Left ventricle myocardium inferior (tissue), 1 donor: ENCODE data around the gene IL12B. TPM values are rescaled to one million over a fixed set of nuclear protein-coding genes. Genes with fewer than 3 reads are reported as not detected.

Experiments used
- DNase-seq: peaks from one replicate; pipeline ENCODE4 v3.0.0-alpha.2; 2020
- H3K27ac ChIP-seq: fragments of 200-600 bp; replicated peaks from 2 replicates; pipeline ENCODE4 v1.8.0; 2021
- H3K27me3 ChIP-seq: fragments of 200-600 bp; 2 replicates; pipeline ENCODE4 v1.8.0; 2021; ENCODE audit warnings: low read depth
- H3K36me3 ChIP-seq: fragments of 200-600 bp; 2 replicates; pipeline ENCODE4 v1.8.0; 2021
- H3K4me1 ChIP-seq: fragments of 200-600 bp; 2 replicates; pipeline ENCODE4 v1.8.0; 2021
- H3K4me3 ChIP-seq: fragments of 200-600 bp; 2 replicates; pipeline ENCODE4 v1.8.0; 2021; ENCODE audit warnings: mild to moderate bottlenecking, moderate library complexity
- H3K9me3 ChIP-seq: fragments of 200-600 bp; replicated peaks from 2 replicates; pipeline ENCODE4 v1.8.0; 2021
- intact Hi-C: fragments of 100-400 bp; cut with micrococcal nuclease; formaldehyde crosslinking; loops from one replicate; pipeline ENCODE4 v1.11.0; 2022
- total RNA-seq: library from RNA; stranded (reverse); fragmentation: NEBNext Ultra II Directional; extraction: Animal tissue kit (Norgen Biotek cat#: 25700); gene quantifications from one replicate; pipeline ENCODE4 v1.2.1, GENCODE V29; 2021
- TF ChIP-seq, protein P1 (sequence below): fragments of 200-600 bp; IDR thresholded peaks from 2 replicates; pipeline ENCODE4 v1.8.0; 2021; ENCODE audit warnings: antibody characterized with exemption, mild to moderate bottlenecking, borderline replicate concordance
- donor health status: DM: no; HTN: yes; CAD: no; lungs with severe emphysema.

IL12B gene
- total RNA-seq, 1 donor from 2014 or later = not detected

- Histone ChIP-seq H3K27me3 (no peaks in the 10 kb centered on the region), H3K9me3 (peaks cover 16% of the 10 kb centered on the region), H3K36me3 (no peaks in the 10 kb centered on the region), H3K4me1 (peaks cover 10% of the 10 kb centered on the region), H3K4me3 (no peak overlapping the region), H3K27ac (no peak overlapping the region)
- TF ChIP-seq, protein P1, sequence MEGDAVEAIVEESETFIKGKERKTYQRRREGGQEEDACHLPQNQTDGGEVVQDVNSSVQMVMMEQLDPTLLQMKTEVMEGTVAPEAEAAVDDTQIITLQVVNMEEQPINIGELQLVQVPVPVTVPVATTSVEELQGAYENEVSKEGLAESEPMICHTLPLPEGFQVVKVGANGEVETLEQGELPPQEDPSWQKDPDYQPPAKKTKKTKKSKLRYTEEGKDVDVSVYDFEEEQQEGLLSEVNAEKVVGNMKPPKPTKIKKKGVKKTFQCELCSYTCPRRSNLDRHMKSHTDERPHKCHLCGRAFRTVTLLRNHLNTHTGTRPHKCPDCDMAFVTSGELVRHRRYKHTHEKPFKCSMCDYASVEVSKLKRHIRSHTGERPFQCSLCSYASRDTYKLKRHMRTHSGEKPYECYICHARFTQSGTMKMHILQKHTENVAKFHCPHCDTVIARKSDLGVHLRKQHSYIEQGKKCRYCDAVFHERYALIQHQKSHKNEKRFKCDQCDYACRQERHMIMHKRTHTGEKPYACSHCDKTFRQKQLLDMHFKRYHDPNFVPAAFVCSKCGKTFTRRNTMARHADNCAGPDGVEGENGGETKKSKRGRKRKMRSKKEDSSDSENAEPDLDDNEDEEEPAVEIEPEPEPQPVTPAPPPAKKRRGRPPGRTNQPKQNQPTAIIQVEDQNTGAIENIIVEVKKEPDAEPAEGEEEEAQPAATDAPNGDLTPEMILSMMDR = no peak
- no peak for DNase-seq
- intact Hi-C loops = no loop called here
These were observed 12.6 kb upstream of the IL12B start for GRCh38 chr5:159342840-159343239.

DNA sequence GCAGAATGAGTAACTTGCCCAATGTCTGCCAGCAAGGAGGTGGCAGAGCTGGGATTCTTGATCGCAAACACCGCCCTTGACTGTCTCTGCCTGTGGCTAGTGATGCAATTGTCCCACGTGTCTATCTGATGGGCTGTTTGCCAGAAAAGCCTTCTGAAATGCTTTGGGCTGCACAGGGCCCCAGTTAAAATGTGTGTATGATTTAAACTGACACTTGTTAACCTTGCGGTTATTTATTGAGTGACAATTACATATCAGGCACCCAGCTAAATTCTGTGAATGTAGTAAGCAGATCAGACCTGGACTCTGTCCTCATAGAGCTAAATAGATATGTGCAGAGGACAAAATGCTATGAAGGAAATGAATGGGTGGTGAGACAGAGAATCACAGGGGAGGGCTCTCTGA, 11.6 kb upstream of the IL12B start:
- H3K27me3 ChIP-seq = no peaks in the 10 kb centered on the region
- H3K4me1 ChIP-seq = peaks cover 10% of the 10 kb centered on the region
- intact Hi-C loops = no loop called here
- no peaks in the 10 kb centered on the region for H3K36me3 ChIP-seq
- TF ChIP-seq, protein P1 = no peak
- peak overlapping the region; percentile 44 for H3K27ac ChIP-seq
- peaks cover 16% of the 10 kb centered on the region for H3K9me3 ChIP-seq
- no peak overlapping the region for H3K4me3 ChIP-seq
- peak; percentile 38 for DNase-seq

GRCh38 chr5:159341145-159341544, 10.9 kb upstream of the IL12B start:
- TF ChIP-seq, protein P1 = no peak
- no peak overlapping the region for H3K27ac ChIP-seq

DNA sequence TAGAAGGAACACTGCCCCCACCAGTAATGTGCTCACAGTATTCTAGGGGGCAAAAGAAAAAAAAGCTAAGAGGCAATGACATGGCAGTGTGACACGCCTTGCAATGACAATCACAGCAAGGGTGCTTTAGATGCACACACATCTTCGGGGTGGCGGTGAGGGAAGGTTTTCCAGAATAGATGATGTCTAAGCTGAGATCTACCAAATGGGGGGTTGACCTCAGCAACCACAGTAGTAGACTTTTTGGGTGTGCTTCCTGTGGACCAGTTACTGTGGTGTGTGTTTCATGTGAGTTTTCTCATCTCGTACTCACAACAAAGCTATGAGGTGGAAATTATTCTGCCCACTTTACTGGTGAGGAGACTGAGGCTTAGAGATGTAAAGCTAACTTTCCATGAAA, 10.2 kb upstream of the IL12B start:
- Histone ChIP-seq H3K9me3 (peaks cover 16% of the 10 kb centered on the region), H3K4me1 (peaks cover 10% of the 10 kb centered on the region), H3K36me3 (no peaks in the 10 kb centered on the region), H3K27me3 (no peaks in the 10 kb centered on the region), H3K4me3 (no peak overlapping the region), H3K27ac (no peak overlapping the region)
- DNase-seq = no peak
- TF ChIP-seq, protein P1 = no peak
- intact Hi-C loops = no loop called here

More at GRCh38 chr5:159341145-159341544, 10.9 kb upstream of the IL12B start:
- Histone ChIP-seq H3K4me3 (no peak overlapping the region), H3K9me3 (peaks cover 16% of the 10 kb centered on the region), H3K36me3 (no peaks in the 10 kb centered on the region), H3K27me3 (no peaks in the 10 kb centered on the region), H3K4me1 (peaks cover 10% of the 10 kb centered on the region)
- intact Hi-C loops = no loop called here
- no peak for DNase-seq

DNA sequence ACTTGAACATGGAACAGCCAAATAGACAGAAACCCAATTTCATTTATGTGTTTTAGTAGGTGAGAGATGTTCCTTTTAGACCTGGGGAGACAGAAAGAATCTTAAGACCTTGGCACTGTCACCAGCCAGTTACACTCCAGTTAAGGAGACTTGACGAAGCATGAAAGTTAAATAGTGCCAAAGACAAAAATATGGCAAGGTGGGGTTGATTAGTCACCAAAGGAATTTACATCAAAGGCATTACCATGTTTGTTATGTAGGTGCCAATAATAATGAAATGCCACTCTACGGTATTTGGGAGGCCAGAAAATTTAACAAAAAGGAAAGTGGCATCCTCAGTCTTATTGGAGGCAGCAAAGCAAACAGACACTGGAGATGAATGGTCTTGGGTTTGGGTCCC, 9.2 kb upstream of the IL12B start:
- no peak overlapping the region for H3K27ac ChIP-seq
- intact Hi-C loops = no loop called here
- H3K4me1 ChIP-seq = peaks cover 10% of the 10 kb centered on the region
- no peak overlapping the region for H3K4me3 ChIP-seq
- H3K36me3 ChIP-seq = no peaks in the 10 kb centered on the region
- DNase-seq = no peak
- H3K9me3 ChIP-seq = peaks cover 10% of the 10 kb centered on the region
- TF ChIP-seq, protein P1 = no peak
- no peaks in the 10 kb centered on the region for H3K27me3 ChIP-seq
